Measurements from ENCODE around the gene ERMARD.

ERMARD gene

DNA sequence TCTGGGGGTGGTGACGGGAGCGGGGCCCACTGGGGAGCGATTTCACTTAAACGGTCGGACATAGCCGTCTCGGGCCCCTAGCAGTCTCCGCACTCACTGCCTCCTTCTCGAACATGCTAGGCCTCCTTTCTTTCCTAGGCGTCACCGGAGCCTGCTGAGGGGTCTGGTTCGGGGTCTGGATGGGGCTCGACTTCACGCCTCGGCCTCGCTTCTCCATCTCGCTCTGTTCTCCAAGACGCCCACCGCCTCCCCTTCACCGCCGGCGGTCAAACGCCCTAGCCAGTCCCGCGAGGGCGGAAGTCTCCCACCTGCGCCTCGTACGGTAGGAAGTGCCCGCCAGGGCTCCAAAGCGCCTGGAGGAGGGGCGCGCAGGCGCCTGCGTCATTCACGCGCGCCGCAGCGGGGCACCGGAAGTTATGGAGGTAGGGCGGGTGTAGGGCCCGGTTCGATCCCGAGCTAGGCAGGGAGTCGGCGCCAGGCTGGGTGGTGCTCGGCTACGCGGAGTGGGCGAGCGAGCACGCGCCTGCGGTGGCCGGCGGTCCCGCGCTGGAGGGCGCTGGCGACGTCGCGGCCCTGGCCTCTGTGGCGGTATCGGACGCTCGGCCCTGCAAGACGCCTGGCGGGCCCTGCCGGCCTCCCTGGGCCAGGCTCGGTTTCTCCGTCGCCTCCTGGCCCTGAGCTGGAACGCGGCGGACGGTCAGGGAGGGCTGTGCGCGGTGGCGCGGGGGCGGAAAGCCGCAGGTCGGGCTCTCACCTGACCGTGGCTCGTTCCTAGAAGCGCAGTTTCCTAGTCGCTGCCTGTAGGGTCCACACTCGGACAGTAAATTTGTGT, at the start of gene ERMARD, which contains the start of gene DYNLT2:
ERMARD (plus strand) TSS at position 381 of the 832 bp plus-strand sequence; CDS start at position 417, 36 bp downstream.
DYNLT2 (minus strand) TSS at position 331 of the 832 bp plus-strand sequence; CDS start at position 217, 114 bp downstream.
- Mint-ChIP-seq H3K36me3 (ENCODE audit: low read depth) (peaks cover 15% of the 10 kb centered on the region), H3K4me3 (peak within 1 kb of the TSS; percentile 96), H3K9me3 (no peaks in the 10 kb centered on the region), H3K27me3 (ENCODE audit: low read depth) (peaks cover 7% of the 10 kb centered on the region), H3K27ac (peak within 1 kb of the TSS; percentile 99), H3K4me1 (ENCODE audit: low read depth) (peaks cover 30% of the 10 kb centered on the region)

GRCh38 chr6:169701954-169702839, 49.2 kb upstream of the ERMARD start, which contains the start of the genes C6orf120 and WDR27:
Gene C6orf120 (plus strand): TSS chr6:169702126. CDS start chr6:169702460, 334 bp downstream.
Gene WDR27 (minus strand): TSS chr6:169702029. CDS start chr6:169689005, 13,024 bp downstream.
- H3K4me3 Mint-ChIP-seq, result peak within 1 kb of the TSS; percentile 86
- H3K9me3 Mint-ChIP-seq, result peaks cover 2% of the 10 kb centered on the region
- no peaks in the 10 kb centered on the region for H3K27me3 Mint-ChIP-seq (ENCODE audit: low read depth)
- H3K4me1 Mint-ChIP-seq (ENCODE audit: low read depth), result peaks cover 33% of the 10 kb centered on the region
- H3K36me3 Mint-ChIP-seq (ENCODE audit: low read depth), result peaks cover 15% of the 10 kb centered on the region
- H3K27ac Mint-ChIP-seq, result peak within 1 kb of the TSS; percentile 86

DNA sequence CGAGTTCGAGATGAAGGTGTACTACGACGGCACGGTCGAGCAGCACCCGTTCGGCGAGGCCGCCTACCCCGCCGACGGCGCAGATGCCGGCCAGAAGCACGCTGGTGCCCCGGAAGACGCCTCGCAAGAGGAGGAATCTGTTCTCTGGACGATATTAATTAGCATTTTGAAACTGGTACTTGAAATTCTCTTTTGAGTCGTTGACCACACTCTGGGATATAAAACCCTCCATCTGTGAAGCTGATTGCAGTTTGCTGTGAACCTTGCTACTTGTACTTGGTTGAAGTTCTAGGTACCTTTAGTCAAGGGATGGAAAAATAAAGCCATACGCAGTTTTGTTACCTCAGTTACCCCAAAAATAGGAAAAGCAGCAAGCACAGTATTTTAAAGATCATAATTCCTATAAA, 48.6 kb upstream of the ERMARD start:
- H3K36me3 Mint-ChIP-seq (ENCODE audit: low read depth), result peaks cover 15% of the 10 kb centered on the region
- H3K27me3 Mint-ChIP-seq (ENCODE audit: low read depth), result no peaks in the 10 kb centered on the region
- H3K4me1 Mint-ChIP-seq (ENCODE audit: low read depth), result peaks cover 34% of the 10 kb centered on the region
- H3K4me3 Mint-ChIP-seq, result peak overlapping the region; percentile 86
- H3K9me3 Mint-ChIP-seq, result no peaks in the 10 kb centered on the region
- peak overlapping the region; percentile 86 for H3K27ac Mint-ChIP-seq

DNA sequence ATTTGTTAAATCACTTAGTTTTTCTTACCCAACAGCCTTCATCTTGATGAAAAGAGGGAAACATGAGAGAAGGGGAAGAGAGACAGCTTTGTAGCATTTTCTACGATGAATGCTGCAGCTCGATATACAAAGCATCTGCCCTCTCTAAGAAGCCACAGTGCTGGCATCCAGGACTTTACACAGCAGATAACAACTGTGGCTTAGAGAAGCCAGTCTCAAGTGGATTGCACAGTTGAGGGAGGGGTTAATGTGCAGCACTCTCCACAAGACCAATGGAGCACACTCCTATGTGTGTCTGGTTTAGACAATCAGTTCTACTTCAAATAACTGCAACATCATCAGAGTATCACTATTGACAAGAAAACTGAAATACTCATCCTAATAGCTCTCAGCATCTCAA, 43.6 kb upstream of the ERMARD start:
- H3K36me3 Mint-ChIP-seq (ENCODE audit: low read depth), result peaks cover 16% of the 10 kb centered on the region
- H3K4me3 Mint-ChIP-seq, result no peak overlapping the region
- H3K9me3 Mint-ChIP-seq, result no peaks in the 10 kb centered on the region
- no peaks in the 10 kb centered on the region for H3K27me3 Mint-ChIP-seq (ENCODE audit: low read depth)
- no peak overlapping the region for H3K27ac Mint-ChIP-seq
- peaks cover 32% of the 10 kb centered on the region for H3K4me1 Mint-ChIP-seq (ENCODE audit: low read depth)

- Mint-ChIP-seq H3K27me3 (ENCODE audit: low read depth) (no peaks in the 10 kb centered on the region), H3K36me3 (ENCODE audit: low read depth) (peaks cover 12% of the 10 kb centered on the region), H3K27ac (no peak overlapping the region), H3K4me1 (ENCODE audit: low read depth) (peaks cover 18% of the 10 kb centered on the region), H3K9me3 (no peaks in the 10 kb centered on the region), H3K4me3 (no peak overlapping the region)
These were observed 42.1 kb upstream of the ERMARD start for GRCh38 chr6:169709293-169709692.

GRCh38 chr6:169710009-169710408, 41.4 kb upstream of the ERMARD start:
- Mint-ChIP-seq H3K4me3 (no peak overlapping the region), H3K27me3 (ENCODE audit: low read depth) (no peaks in the 10 kb centered on the region), H3K9me3 (no peaks in the 10 kb centered on the region), H3K36me3 (ENCODE audit: low read depth) (peaks cover 13% of the 10 kb centered on the region), H3K27ac (no peak overlapping the region), H3K4me1 (ENCODE audit: low read depth) (peaks cover 13% of the 10 kb centered on the region)

GRCh38 chr6:169714178-169714577, 37.2 kb upstream of the ERMARD start:
- Mint-ChIP-seq H3K4me3 (no peak overlapping the region), H3K9me3 (no peaks in the 10 kb centered on the region), H3K27ac (no peak overlapping the region), H3K27me3 (ENCODE audit: low read depth) (no peaks in the 10 kb centered on the region), H3K4me1 (ENCODE audit: low read depth) (peaks cover 2% of the 10 kb centered on the region), H3K36me3 (ENCODE audit: low read depth) (peaks cover 26% of the 10 kb centered on the region)

DNA sequence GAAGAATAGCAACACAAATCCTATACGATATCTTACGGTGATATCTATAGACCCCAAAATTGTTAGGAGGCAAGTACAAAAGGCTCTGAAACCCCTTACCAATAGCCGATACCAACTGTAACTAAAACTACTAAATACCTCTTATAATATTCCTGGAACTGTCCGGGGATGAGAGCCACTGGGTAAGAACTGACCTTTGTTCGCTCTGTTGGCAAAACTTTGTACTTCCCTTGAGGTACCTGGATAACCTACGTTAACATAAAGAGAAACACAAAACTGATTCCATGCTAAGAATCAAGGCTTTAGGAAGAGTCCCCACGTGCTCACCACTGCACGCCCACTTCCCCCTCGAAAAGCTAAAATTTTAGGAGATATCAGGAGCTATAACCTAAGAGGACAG, 36.8 kb upstream of the ERMARD start:
- H3K4me3 Mint-ChIP-seq, result no peak overlapping the region
- no peak overlapping the region for H3K27ac Mint-ChIP-seq
- no peaks in the 10 kb centered on the region for H3K27me3 Mint-ChIP-seq (ENCODE audit: low read depth)
- no peaks in the 10 kb centered on the region for H3K9me3 Mint-ChIP-seq
- peaks cover 31% of the 10 kb centered on the region for H3K36me3 Mint-ChIP-seq (ENCODE audit: low read depth)
- peaks cover 7% of the 10 kb centered on the region for H3K4me1 Mint-ChIP-seq (ENCODE audit: low read depth)

- Mint-ChIP-seq H3K4me1 (ENCODE audit: low read depth) (peaks cover 16% of the 10 kb centered on the region), H3K9me3 (no peaks in the 10 kb centered on the region), H3K4me3 (no peak overlapping the region), H3K27ac (no peak overlapping the region), H3K27me3 (ENCODE audit: low read depth) (no peaks in the 10 kb centered on the region), H3K36me3 (ENCODE audit: low read depth) (peaks cover 28% of the 10 kb centered on the region)
These were observed 32.3 kb upstream of the ERMARD start for GRCh38 chr6:169719117-169719516.

- H3K27ac Mint-ChIP-seq, result no peak overlapping the region
- no peak overlapping the region for H3K4me3 Mint-ChIP-seq
- H3K36me3 Mint-ChIP-seq (ENCODE audit: low read depth), result peaks cover 19% of the 10 kb centered on the region
- H3K4me1 Mint-ChIP-seq (ENCODE audit: low read depth), result peaks cover 18% of the 10 kb centered on the region
- no peaks in the 10 kb centered on the region for H3K9me3 Mint-ChIP-seq
- H3K27me3 Mint-ChIP-seq (ENCODE audit: low read depth), result peaks cover 3% of the 10 kb centered on the region
These were observed 31.1 kb upstream of the ERMARD start for GRCh38 chr6:169720207-169720855.

GRCh38 chr6:169722362-169723199, 28.8 kb upstream of the ERMARD start:
- H3K4me3 Mint-ChIP-seq, result peak overlapping the region; percentile 88
- peak overlapping the region; percentile 92 for H3K27ac Mint-ChIP-seq
- H3K27me3 Mint-ChIP-seq (ENCODE audit: low read depth), result peaks cover 9% of the 10 kb centered on the region
- H3K9me3 Mint-ChIP-seq, result no peaks in the 10 kb centered on the region
- peaks cover 22% of the 10 kb centered on the region for H3K4me1 Mint-ChIP-seq (ENCODE audit: low read depth)
- H3K36me3 Mint-ChIP-seq (ENCODE audit: low read depth), result peaks cover 8% of the 10 kb centered on the region

DNA sequence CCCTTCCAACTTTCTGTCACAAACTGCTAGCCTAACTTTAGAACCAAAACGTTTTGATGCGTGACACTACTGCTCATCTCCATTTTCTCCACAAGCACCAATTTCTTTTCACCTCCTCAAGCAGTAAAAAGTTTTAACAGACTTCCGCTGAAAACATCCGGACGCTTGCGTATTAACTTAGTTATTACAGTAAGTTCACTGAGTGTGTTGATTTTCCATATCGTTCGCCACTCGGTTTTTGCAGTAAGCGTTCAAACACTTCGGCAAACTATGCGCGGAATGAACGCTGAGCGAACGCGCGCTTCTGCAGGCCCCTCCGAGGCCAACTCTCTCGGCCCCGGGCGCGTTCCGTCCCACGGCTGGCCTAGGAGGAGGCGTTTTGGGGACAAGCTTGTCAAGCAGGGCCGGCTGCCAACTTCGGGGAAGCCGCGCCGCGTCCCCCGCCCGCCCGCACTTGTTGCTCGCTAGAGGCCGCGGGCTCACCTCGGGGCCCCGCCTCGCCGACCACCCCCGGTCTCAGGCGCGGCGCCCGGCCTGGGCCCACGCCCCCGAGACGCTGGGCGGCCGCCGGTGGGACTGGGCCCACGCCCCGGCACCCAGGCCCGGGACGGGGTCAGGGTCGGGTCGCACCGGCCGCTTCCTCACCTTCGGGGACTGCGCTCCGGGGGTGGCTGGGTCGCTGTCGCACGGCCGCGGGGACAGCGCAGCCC, 28.1 kb upstream of the ERMARD start:
- Mint-ChIP-seq H3K36me3 (ENCODE audit: low read depth) (peaks cover 6% of the 10 kb centered on the region), H3K4me3 (peak overlapping the region; percentile 88), H3K27me3 (ENCODE audit: low read depth) (peaks cover 9% of the 10 kb centered on the region), H3K27ac (peak overlapping the region; percentile 92), H3K4me1 (ENCODE audit: low read depth) (peaks cover 24% of the 10 kb centered on the region), H3K9me3 (no peaks in the 10 kb centered on the region)

- Mint-ChIP-seq H3K4me3 (peak overlapping the region; percentile 30), H3K27me3 (ENCODE audit: low read depth) (peaks cover 9% of the 10 kb centered on the region), H3K9me3 (no peaks in the 10 kb centered on the region), H3K4me1 (ENCODE audit: low read depth) (peaks cover 24% of the 10 kb centered on the region), H3K27ac (no peak overlapping the region), H3K36me3 (ENCODE audit: low read depth) (peaks cover 6% of the 10 kb centered on the region)
These were observed 27.4 kb upstream of the ERMARD start for GRCh38 chr6:169723991-169724493.
